H1 (cell line): ENCODE data around the gene TBX21.

ENCODE experiments used
- BRCA1 ChIP-seq: IDR thresholded peaks from 2 replicates; pipeline ENCODE4 v1.6.1; 2012; ENCODE audit warnings: low read depth, low read length, improper control_type of control experiment
- CHD1 ChIP-seq: IDR thresholded peaks from 2 replicates; pipeline ENCODE4 v1.6.1; 2012; ENCODE audit warnings: low read depth, low read length, improper control_type of control experiment
- CTCF ChIP-seq, 3 experiments: IDR thresholded peaks; 1 replicate in 2 of 3; 2 replicates in 1 of 3; pipeline versions ENCODE4 v1.5.1 to v1.6.1; 2011; ENCODE audit warnings: low read length in 3 of 3, mild to moderate bottlenecking in 3 of 3, inconsistent platforms in 2 of 3, low read depth in 1 of 3, moderate library complexity in 1 of 3; ENCODE audit not compliant: insufficient read depth in 1 of 3; ENCODE audit errors: control extremely low read depth in 1 of 3
- EGR1 ChIP-seq: IDR thresholded peaks from 2 replicates; pipeline ENCODE4 v1.6.1; 2011; ENCODE audit warnings: low read depth, low read length, borderline replicate concordance
- EZH2 ChIP-seq: fragments of 200-600 bp; sonication (generic); IDR thresholded peaks from 2 replicates; pipeline ENCODE4 v1.7.1; 2012; ENCODE audit warnings: low read depth, mild to moderate bottlenecking, moderate library complexity, low read length, inconsistent platforms; ENCODE audit not compliant: severe bottlenecking
- JUN ChIP-seq: IDR thresholded peaks from 2 replicates; pipeline ENCODE4 v1.6.1; 2011; ENCODE audit warnings: low read depth, mild to moderate bottlenecking, improper control_type of control experiment, low read length
- NRF1 ChIP-seq: IDR thresholded peaks from 2 replicates; pipeline ENCODE4 v1.6.1; 2011; ENCODE audit warnings: mild to moderate bottlenecking, low read depth, low read length, improper control_type of control experiment
- PHF8 ChIP-seq: fragments of 200-600 bp; sonication (generic); conservative IDR thresholded peaks from 2 replicates; pipeline ENCODE4 v1.7.1; 2012; ENCODE audit warnings: low read depth, mild to moderate bottlenecking, inconsistent platforms, low read length, moderate library complexity
- POLR2AphosphoS5 ChIP-seq: IDR thresholded peaks from 2 replicates; pipeline ENCODE4 v1.6.1; 2011; ENCODE audit warnings: low read depth, low read length
- RAD21 ChIP-seq, 2 experiments: IDR thresholded peaks in 1 of 2; conservative IDR thresholded peaks in 1 of 2; 2 replicates each; pipeline ENCODE4 v1.6.1; 2011; ENCODE audit warnings: low read depth in 2 of 2, low read length in 2 of 2, improper control_type of control experiment in 1 of 2, inconsistent platforms in 1 of 2, mild to moderate bottlenecking in 1 of 2, moderate library complexity in 1 of 2
- RFX5 ChIP-seq: IDR thresholded peaks from 2 replicates; pipeline ENCODE4 v1.6.1; 2011; ENCODE audit warnings: low read depth, low read length, improper control_type of control experiment, borderline replicate concordance
- SIX5 ChIP-seq: IDR thresholded peaks from 2 replicates; pipeline ENCODE4 v1.6.1; 2011; ENCODE audit warnings: mild to moderate bottlenecking, low read depth, low read length
- TF ChIP-seq, protein P1 (sequence below): IDR thresholded peaks from 2 replicates; pipeline ENCODE4 v1.6.1; 2012; ENCODE audit warnings: low read length, inconsistent platforms
- TF ChIP-seq, protein P2 (sequence below): IDR thresholded peaks from 2 replicates; pipeline ENCODE4 v1.6.1; 2012; ENCODE audit warnings: inconsistent platforms

DNA sequence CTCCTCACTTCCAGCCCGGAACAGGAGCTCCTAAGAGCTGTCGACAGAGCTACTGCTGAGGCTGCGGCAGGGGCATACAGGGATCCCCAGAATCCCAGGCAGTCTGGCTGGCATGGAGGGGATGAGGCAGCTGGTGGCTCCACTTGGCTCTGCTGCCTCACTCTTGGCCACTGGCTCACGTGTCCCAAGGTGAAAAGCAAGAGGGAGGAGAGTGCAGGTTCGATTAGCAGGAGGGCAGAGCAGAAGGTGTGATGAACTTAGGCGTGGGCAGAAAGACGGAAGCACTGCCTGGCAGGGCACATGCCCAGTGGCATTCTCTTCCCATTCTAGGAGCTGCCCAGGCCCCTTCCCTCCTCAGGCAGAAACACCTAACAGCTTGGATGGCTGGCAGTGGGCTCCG is 11.3 kb upstream of the TBX21 start:
- no peak for TF ChIP-seq EZH2
- no peak for TF ChIP-seq CHD1
- no peak for TF ChIP-seq PHF8
- no peak for TF ChIP-seq EGR1
- TF ChIP-seq CTCF (IDR thresholded peaks at IDR 0.05; ENCODE audit: control extremely low read depth in 1 of 3, insufficient read depth in 1 of 3, low read depth in 1 of 3, low read length in 3 of 3), result no peak
- TF ChIP-seq RAD21 (IDR thresholded peaks at IDR 0.05 in 1 of 2, conservative IDR thresholded peaks at IDR 0.05 in 1 of 2; ENCODE audit: low read depth in 2 of 2, low read length in 2 of 2), result no peak
- TF ChIP-seq, protein P1, sequence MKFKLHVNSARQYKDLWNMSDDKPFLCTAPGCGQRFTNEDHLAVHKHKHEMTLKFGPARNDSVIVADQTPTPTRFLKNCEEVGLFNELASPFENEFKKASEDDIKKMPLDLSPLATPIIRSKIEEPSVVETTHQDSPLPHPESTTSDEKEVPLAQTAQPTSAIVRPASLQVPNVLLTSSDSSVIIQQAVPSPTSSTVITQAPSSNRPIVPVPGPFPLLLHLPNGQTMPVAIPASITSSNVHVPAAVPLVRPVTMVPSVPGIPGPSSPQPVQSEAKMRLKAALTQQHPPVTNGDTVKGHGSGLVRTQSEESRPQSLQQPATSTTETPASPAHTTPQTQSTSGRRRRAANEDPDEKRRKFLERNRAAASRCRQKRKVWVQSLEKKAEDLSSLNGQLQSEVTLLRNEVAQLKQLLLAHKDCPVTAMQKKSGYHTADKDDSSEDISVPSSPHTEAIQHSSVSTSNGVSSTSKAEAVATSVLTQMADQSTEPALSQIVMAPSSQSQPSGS, result no peak
- no peak for TF ChIP-seq JUN
- no peak for TF ChIP-seq SIX5
- TF ChIP-seq, protein P2, sequence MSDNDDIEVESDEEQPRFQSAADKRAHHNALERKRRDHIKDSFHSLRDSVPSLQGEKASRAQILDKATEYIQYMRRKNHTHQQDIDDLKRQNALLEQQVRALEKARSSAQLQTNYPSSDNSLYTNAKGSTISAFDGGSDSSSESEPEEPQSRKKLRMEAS, result no peak
- no peak for TF ChIP-seq RFX5
- TF ChIP-seq NRF1, result no peak
- no peak for TF ChIP-seq BRCA1
- no peak for TF ChIP-seq POLR2AphosphoS5
